Hepatocyte (in vitro differentiated cells): ENCODE results near the gene SLC32A1.

ENCODE experiments used
- EZH2 ChIP-seq: fragments of 200-600 bp; sonication (generic); IDR thresholded peaks from 2 replicates; pipeline ENCODE4 v1.6.1; 2016; ENCODE audit warnings: antibody characterized with exemption, mild to moderate bottlenecking, borderline replicate concordance
- TF ChIP-seq, protein P1 (sequence below): fragments of 200-600 bp; sonication (generic); IDR thresholded peaks from 2 replicates; pipeline ENCODE4 v1.5.1; 2016; ENCODE audit warnings: antibody characterized with exemption, mild to moderate bottlenecking; ENCODE audit not compliant: poor library complexity

DNA sequence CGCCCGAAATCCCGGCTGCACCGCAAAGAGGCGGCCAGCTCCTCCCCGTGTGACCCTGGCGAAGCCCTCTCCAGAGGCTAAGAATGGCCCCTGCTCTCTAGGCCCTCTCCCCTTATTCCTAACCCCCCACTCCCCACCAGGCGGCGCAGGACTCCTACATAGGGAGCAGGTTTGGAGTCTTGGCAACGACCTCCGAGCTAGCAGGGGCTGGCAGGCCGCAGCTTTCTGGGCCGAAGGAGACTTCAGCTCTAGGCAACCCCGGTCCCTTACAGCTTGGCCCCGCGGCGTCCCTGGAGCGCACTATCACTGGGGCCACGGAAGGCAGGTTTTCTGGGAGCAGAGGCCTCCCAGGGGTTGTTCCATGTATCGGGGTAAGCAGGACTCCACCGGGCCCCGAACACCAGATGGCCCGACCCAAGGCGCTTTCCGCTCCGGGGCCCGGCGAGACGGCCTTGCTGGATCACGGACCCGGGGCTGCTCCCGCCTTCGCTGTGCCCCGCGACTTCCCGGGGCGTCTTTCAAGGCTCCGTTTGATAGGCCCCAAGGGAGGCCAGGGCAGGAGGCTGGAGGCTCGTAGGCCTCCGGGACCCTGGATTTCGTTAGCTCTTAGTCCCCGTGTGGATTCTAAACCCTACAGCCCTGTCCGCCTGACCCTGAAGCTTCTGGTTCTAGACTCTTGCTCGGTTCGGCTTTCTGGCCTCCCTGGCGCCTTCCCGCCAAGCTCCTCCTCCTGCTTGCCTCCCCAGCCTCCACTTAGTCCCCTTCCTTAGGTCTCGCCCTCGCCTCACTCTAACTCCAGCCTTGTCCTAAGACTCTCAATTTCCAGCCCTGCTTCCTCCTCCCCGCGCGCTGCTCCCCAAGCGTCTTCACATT lies 1.9 kb downstream of the SLC32A1 start:
- TF ChIP-seq, protein P1, sequence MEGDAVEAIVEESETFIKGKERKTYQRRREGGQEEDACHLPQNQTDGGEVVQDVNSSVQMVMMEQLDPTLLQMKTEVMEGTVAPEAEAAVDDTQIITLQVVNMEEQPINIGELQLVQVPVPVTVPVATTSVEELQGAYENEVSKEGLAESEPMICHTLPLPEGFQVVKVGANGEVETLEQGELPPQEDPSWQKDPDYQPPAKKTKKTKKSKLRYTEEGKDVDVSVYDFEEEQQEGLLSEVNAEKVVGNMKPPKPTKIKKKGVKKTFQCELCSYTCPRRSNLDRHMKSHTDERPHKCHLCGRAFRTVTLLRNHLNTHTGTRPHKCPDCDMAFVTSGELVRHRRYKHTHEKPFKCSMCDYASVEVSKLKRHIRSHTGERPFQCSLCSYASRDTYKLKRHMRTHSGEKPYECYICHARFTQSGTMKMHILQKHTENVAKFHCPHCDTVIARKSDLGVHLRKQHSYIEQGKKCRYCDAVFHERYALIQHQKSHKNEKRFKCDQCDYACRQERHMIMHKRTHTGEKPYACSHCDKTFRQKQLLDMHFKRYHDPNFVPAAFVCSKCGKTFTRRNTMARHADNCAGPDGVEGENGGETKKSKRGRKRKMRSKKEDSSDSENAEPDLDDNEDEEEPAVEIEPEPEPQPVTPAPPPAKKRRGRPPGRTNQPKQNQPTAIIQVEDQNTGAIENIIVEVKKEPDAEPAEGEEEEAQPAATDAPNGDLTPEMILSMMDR, result peak; percentile 24
- TF ChIP-seq EZH2, result no peak
